CMK (cell line): ENCODE measurements around the gene ZNF888.
"Not testable (repeated sequence)": the region's sequence is repeated elsewhere in the genome, so short reads cannot be mapped to it uniquely, and the experiment has no call there.

Source experiments
- DNase-seq: peaks from one replicate; pipeline ENCODE4 v3.0.0-alpha.2; 2010; ENCODE audit warnings: low read depth

The ZNF888 gene

GRCh38 chr19:52941941-52942385 lies 18.7 kb upstream of the ZNF888 start:
- no peak for DNase-seq

- DNase-seq = not testable (repeated sequence)
Measured at GRCh38 chr19:52941523-52941922, 18.3 kb upstream of the ZNF888 start.

GRCh38 chr19:52940905-52941304 lies 17.7 kb upstream of the ZNF888 start:
- not testable (repeated sequence) for DNase-seq

GRCh38 chr19:52938761-52939160 lies 15.5 kb upstream of the ZNF888 start:
- DNase-seq = no peak

- DNase-seq = no peak
Measured at GRCh38 chr19:52936954-52937325, 13.7 kb upstream of the ZNF888 start.

GRCh38 chr19:52936151-52936953 lies 13.1 kb upstream of the ZNF888 start:
- peak; percentile 84 for DNase-seq

- DNase-seq = no peak
Measured at GRCh38 chr19:52935434-52935833, 12.2 kb upstream of the ZNF888 start.

- DNase-seq = not testable (repeated sequence)
Measured at GRCh38 chr19:52924641-52925040, 1.4 kb upstream of the ZNF888 start.

GRCh38 chr19:52923778-52924593 lies 758 bp upstream of the ZNF888 start:
- DNase-seq = peak; percentile 73

GRCh38 chr19:52917531-52917930 lies 5.7 kb downstream of the ZNF888 start:
- DNase-seq = no peak

GRCh38 chr19:52910648-52911047 lies 12.6 kb downstream of the ZNF888 start:
- no peak for DNase-seq

GRCh38 chr19:52904052-52904780 lies 19.0 kb downstream of the ZNF888 start:
- not testable (repeated sequence) for DNase-seq

- no peak for DNase-seq
Measured at GRCh38 chr19:52901842-52902241, 21.4 kb downstream of the ZNF888 start.

- DNase-seq = not testable (repeated sequence)
Measured at GRCh38 chr19:52898596-52898995, 24.6 kb downstream of the ZNF888 start.

GRCh38 chr19:52898101-52898500 lies 25.1 kb downstream of the ZNF888 start:
- DNase-seq = no peak

GRCh38 chr19:52897138-52897935 lies 25.9 kb downstream of the ZNF888 start, which contains the start of gene ZNF320:
ZNF320 (minus strand) TSS chr19:52897635; CDS start chr19:52890255, 7,380 bp downstream.
- peak; percentile 92 for DNase-seq

- peak; percentile 12 for DNase-seq
Measured at GRCh38 chr19:52896431-52897137, 26.6 kb downstream of the ZNF888 start.

- DNase-seq = peak; percentile 53
Measured at GRCh38 chr19:52891336-52891735, 31.9 kb downstream of the ZNF888 start.

GRCh38 chr19:52889931-52890330 lies 33.3 kb downstream of the ZNF888 start:
- DNase-seq = no peak

GRCh38 chr19:52889076-52889475 lies 34.2 kb downstream of the ZNF888 start:
- no peak for DNase-seq

GRCh38 chr19:52880895-52881389 lies 42.3 kb downstream of the ZNF888 start:
- DNase-seq = no peak
